ENCODE data around the gene TBC1D8. TPM values are rescaled to one million over a fixed set of nuclear protein-coding genes. Genes with fewer than 3 reads are reported as not detected.
A peak's percentile ranks its signal among the peaks of the same experiment; 100 is the strongest.

Gene TBC1D8
- polyA plus RNA-seq, 3 donors = 16.1 to 78.0 (median 22.4) TPM

DNA sequence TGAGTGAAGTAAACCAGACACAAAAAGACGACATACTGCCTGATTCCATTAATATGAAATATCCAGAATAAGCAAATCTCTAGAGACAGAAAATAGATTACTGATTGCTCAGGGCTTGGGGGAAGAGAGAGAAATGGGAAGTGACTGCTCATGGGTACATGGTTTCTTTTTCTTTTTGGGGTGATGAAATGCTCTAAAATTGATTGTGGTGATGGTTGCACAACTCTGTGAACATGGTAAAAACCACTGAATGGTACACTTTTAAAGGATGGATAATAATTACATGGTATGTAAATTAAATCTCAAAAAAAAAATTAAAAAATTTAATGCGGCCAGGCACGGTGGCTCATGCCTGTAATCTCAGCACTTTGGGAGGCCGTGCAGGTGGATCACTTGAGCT, 109.8 kb downstream of the TBC1D8 start:
- H3K9me3 ChIP-seq (replicated peaks in 1 of 2; ENCODE audit: control insufficient read depth in 1 of 2, insufficient read depth in 1 of 2, low read length in 2 of 2) = no peaks in the 10 kb centered on the region
- peak overlapping the region; percentile 29 for H3K4me2 ChIP-seq (replicated peaks; ENCODE audit: extremely low read depth, low read length, poor library complexity, severe bottlenecking)
- peak overlapping the region; percentile 50 to 89 (median 82) for H3K27ac Mint-ChIP-seq
- peaks cover 15 to 38% of the 10 kb centered on the region in 2 donors for H3K36me3 ChIP-seq (replicated peaks in 1 of 2; ENCODE audit: control insufficient read depth in 1 of 2, insufficient read depth in 2 of 2, low read length in 2 of 2)
- H4K20me1 ChIP-seq (ENCODE audit: insufficient read depth, low read length) = peaks cover 13% of the 10 kb centered on the region
- H3K4me1 Mint-ChIP-seq = peaks cover 66% of the 10 kb centered on the region
- peaks cover 5% of the 10 kb centered on the region for H3K79me2 ChIP-seq (ENCODE audit: insufficient read depth, low read length)
- H3K27ac ChIP-seq (ENCODE audit: low read depth in 1 of 2, low read length in 2 of 2) = peak overlapping the region; percentile 28 to 78
- no peak overlapping the region for H3K9ac ChIP-seq (ENCODE audit: insufficient read depth, low read length, poor library complexity, severe bottlenecking)
- no peaks in the 10 kb centered on the region for H3K27me3 Mint-ChIP-seq (ENCODE audit: low read depth in 3 of 3)
- H3K4me3 Mint-ChIP-seq = peak overlapping the region; percentile 17 to 22
- no peaks in the 10 kb centered on the region for H3K27me3 ChIP-seq (ENCODE audit: control insufficient read depth in 2 of 2, insufficient read depth in 2 of 2, low read length in 2 of 2)
- H3K36me3 Mint-ChIP-seq = peaks cover 38 to 45% of the 10 kb centered on the region in 2 donors
- H3K4me3 ChIP-seq (replicated peaks in 1 of 3; ENCODE audit: low read depth in 2 of 3, low read length in 3 of 3) = peak overlapping the region in 1 of 3 experiments; percentile 45
- 22% methylated on average over 3 of the region's 4 CpGs for WGBS (ENCODE audit: insufficient coverage)
- TF ChIP-seq, protein P1, sequence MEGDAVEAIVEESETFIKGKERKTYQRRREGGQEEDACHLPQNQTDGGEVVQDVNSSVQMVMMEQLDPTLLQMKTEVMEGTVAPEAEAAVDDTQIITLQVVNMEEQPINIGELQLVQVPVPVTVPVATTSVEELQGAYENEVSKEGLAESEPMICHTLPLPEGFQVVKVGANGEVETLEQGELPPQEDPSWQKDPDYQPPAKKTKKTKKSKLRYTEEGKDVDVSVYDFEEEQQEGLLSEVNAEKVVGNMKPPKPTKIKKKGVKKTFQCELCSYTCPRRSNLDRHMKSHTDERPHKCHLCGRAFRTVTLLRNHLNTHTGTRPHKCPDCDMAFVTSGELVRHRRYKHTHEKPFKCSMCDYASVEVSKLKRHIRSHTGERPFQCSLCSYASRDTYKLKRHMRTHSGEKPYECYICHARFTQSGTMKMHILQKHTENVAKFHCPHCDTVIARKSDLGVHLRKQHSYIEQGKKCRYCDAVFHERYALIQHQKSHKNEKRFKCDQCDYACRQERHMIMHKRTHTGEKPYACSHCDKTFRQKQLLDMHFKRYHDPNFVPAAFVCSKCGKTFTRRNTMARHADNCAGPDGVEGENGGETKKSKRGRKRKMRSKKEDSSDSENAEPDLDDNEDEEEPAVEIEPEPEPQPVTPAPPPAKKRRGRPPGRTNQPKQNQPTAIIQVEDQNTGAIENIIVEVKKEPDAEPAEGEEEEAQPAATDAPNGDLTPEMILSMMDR (IDR thresholded peaks at IDR 0.05) = no peak
- DNase-seq = peak; percentile 47 to 66 (median 65)
- no peak overlapping the region for H2AFZ ChIP-seq (ENCODE audit: insufficient read depth, low read depth, low read length, poor library complexity, severe bottlenecking)
- peaks cover 48 to 60% of the 10 kb centered on the region in 2 donors for H3K4me1 ChIP-seq (ENCODE audit: control insufficient read depth in 1 of 2, insufficient read depth in 2 of 2, low read length in 2 of 2)
- peaks cover 0 to 2% (median 0%) of the 10 kb centered on the region in 7 donors for H3K9me3 Mint-ChIP-seq
- intact Hi-C loops (cut with micrococcal nuclease) = no loop called here

DNA sequence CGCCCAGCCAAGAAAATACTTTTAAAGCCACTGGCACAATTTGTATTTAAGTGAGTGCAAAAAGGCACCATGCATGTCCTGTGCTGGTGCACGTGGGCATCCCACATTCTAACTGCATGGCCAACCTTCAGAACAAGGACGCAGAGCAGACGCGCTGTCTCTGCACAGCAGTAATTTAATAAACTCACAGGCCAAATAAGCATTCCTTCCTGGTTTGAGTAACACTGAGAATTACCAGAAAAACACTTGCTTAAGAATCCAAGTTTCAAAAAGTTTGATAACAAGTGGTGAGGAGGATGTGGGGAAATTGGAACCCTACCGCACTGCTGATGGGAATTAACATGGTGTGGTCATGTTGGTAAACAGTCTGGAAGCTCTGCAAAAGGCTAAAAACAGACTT, 110.4 kb downstream of the TBC1D8 start:
- H3K79me2 ChIP-seq (ENCODE audit: insufficient read depth, low read length) = peaks cover 5% of the 10 kb centered on the region
- TF ChIP-seq, protein P1 (IDR thresholded peaks at IDR 0.05) = no peak

More for the DNA sequence above, 110.4 kb downstream of the TBC1D8 start:
- 36% methylated on average over 5 of the region's 6 CpGs for WGBS (ENCODE audit: insufficient coverage)
- Histone ChIP-seq H3K27ac (ENCODE audit: low read depth in 1 of 2, low read length in 2 of 2) (peak overlapping the region; percentile 55 to 78), H3K27me3 (ENCODE audit: control insufficient read depth in 2 of 2, insufficient read depth in 2 of 2, low read length in 2 of 2) (no peaks in the 10 kb centered on the region), H3K9ac (ENCODE audit: insufficient read depth, low read length, poor library complexity, severe bottlenecking) (no peak overlapping the region), H3K9me3 (replicated peaks in 1 of 2; ENCODE audit: control insufficient read depth in 1 of 2, insufficient read depth in 1 of 2, low read length in 2 of 2) (no peaks in the 10 kb centered on the region), H3K36me3 (replicated peaks in 1 of 2; ENCODE audit: control insufficient read depth in 1 of 2, insufficient read depth in 2 of 2, low read length in 2 of 2) (peaks cover 19 to 39% of the 10 kb centered on the region in 2 donors), H2AFZ (ENCODE audit: insufficient read depth, low read depth, low read length, poor library complexity, severe bottlenecking) (no peak overlapping the region), H3K4me3 (replicated peaks in 1 of 3; ENCODE audit: low read depth in 2 of 3, low read length in 3 of 3) (peak overlapping the region in 1 of 3 experiments; percentile 45), H3K4me2 (replicated peaks; ENCODE audit: extremely low read depth, low read length, poor library complexity, severe bottlenecking) (peak overlapping the region; percentile 29), H3K4me1 (ENCODE audit: control insufficient read depth in 1 of 2, insufficient read depth in 2 of 2, low read length in 2 of 2) (peaks cover 48 to 60% of the 10 kb centered on the region in 2 donors), H4K20me1 (ENCODE audit: insufficient read depth, low read length) (peaks cover 14% of the 10 kb centered on the region)
- Mint-ChIP-seq H3K9me3 (peaks cover 0 to 2% (median 0%) of the 10 kb centered on the region in 7 donors), H3K36me3 (peaks cover 40 to 47% of the 10 kb centered on the region in 2 donors), H3K4me3 (peak overlapping the region in 1 of 2 donors; percentile 22), H3K27ac (peak overlapping the region; percentile 50 to 89 (median 82)), H3K4me1 (peaks cover 66% of the 10 kb centered on the region), H3K27me3 (ENCODE audit: low read depth in 3 of 3) (no peaks in the 10 kb centered on the region)
- DNase-seq = no peak
- intact Hi-C loops (cut with micrococcal nuclease) = no loop called here

Measured in CD14-positive monocyte (primary cell).